PC-9 (cell line): ENCODE data around the gene BOD1L2. TPM values are rescaled to one million over a fixed set of nuclear protein-coding genes. Genes with fewer than 3 reads are reported as not detected.

Experiments used
- BruUV-seq: library from RNA; stranded (reverse); fragments of 400-500 nt; replicated peaks from 2 replicates; lab custom pipeline; 2021; lab: Mats Ljungman, UMichigan
- CTCF ChIA-PET: fragments of 300-600 bp; sonication (Branson Sonifier 250); formaldehyde crosslinking; loops from one replicate; lab custom pipeline; 2022; ENCODE audit warnings: antibody characterized with exemption; lab: Charles Lee
- POLR2A ChIA-PET: fragments of 300-600 bp; sonication (Branson Sonifier 250); formaldehyde crosslinking; loops from one replicate; lab custom pipeline; 2022; ENCODE audit warnings: antibody characterized with exemption; ENCODE audit not compliant: unreplicated experiment; lab: Charles Lee
- DNase-seq, 2 experiments: peaks; one replicate each; pipeline versions ENCODE4 v3.0.0 to v3.0.0-alpha.2; 2015 to 2022; ENCODE audit warnings: mixed read lengths in 1 of 2
- H2AFZ ChIP-seq: fragments of 200-600 bp; sonication (generic); 2 replicates; pipeline ENCODE4 v1.8.1; 2017; ENCODE audit warnings: antibody characterized with exemption
- H3F3A ChIP-seq: fragments of 200-600 bp; sonication (generic); 2 replicates; pipeline ENCODE4 v1.8.1; 2017; ENCODE audit warnings: antibody characterized with exemption, mild to moderate bottlenecking, low read depth; ENCODE audit not compliant: insufficient read depth
- H3K27ac ChIP-seq: fragments of 200-600 bp; sonication (generic); 2 replicates; pipeline ENCODE4 v1.6.1; 2016; ENCODE audit warnings: mixed run types
- H3K27me3 ChIP-seq: fragments of 200-600 bp; sonication (generic); 2 replicates; pipeline ENCODE4 v1.6.1; 2016; ENCODE audit warnings: low read depth, mixed run types; ENCODE audit not compliant: insufficient read depth
- H3K36me3 ChIP-seq: fragments of 200-600 bp; sonication (generic); 2 replicates; pipeline ENCODE4 v1.6.1; 2016; ENCODE audit warnings: low read depth, mixed run types
- H3K4me1 ChIP-seq: fragments of 200-600 bp; sonication (generic); replicated peaks from 2 replicates; pipeline ENCODE4 v1.6.1; 2016; ENCODE audit warnings: mixed run types; ENCODE audit not compliant: insufficient read depth
- H3K4me2 ChIP-seq: fragments of 200-600 bp; sonication (generic); 2 replicates; pipeline ENCODE4 v1.6.1; 2017; ENCODE audit warnings: mixed run types
- H3K4me3 ChIP-seq: fragments of 200-600 bp; sonication (generic); 2 replicates; pipeline ENCODE4 v1.6.1; 2016; ENCODE audit warnings: mixed run types
- H3K79me2 ChIP-seq: fragments of 200-600 bp; sonication (generic); 2 replicates; pipeline ENCODE4 v1.6.1; 2017; ENCODE audit warnings: low read depth, mixed run types
- H3K9me2 ChIP-seq: fragments of 200-600 bp; sonication (generic); 2 replicates; pipeline ENCODE4 v1.8.1; 2017; ENCODE audit warnings: mild to moderate bottlenecking; ENCODE audit not compliant: insufficient read depth
- H3K9me3 ChIP-seq: fragments of 200-600 bp; sonication (generic); 2 replicates; pipeline ENCODE4 v1.8.1; 2016; ENCODE audit warnings: low read depth; ENCODE audit not compliant: insufficient read depth
- H4K20me1 ChIP-seq: fragments of 200-600 bp; sonication (generic); 2 replicates; pipeline ENCODE4 v1.8.1; 2017; ENCODE audit not compliant: insufficient read depth
- EZH2 ChIP-seq: fragments of 200-600 bp; sonication (generic); IDR thresholded peaks from 2 replicates; pipeline ENCODE4 v1.8.0; 2017; ENCODE audit warnings: antibody characterized with exemption, low read depth
- intact Hi-C: fragments of 100-400 bp; cut with micrococcal nuclease; formaldehyde crosslinking; loops from one replicate; pipeline ENCODE4 v1.10.0; 2022; ENCODE audit not compliant: unreplicated experiment
- total RNA-seq: library from RNA; stranded (reverse); gene quantifications from 2 replicates; pipeline ENCODE4 v1.2.3, GENCODE V29; 2021
- TF ChIP-seq, protein P1 (sequence below): fragments of 200-600 bp; sonication (generic); conservative IDR thresholded peaks from 2 replicates; pipeline ENCODE4 v1.6.1; 2017; ENCODE audit warnings: mixed run types, antibody characterized with exemption, mild to moderate bottlenecking, moderate library complexity

The BOD1L2 gene
- total RNA-seq, 1 experiment from 2014 or later: not detected

DNA sequence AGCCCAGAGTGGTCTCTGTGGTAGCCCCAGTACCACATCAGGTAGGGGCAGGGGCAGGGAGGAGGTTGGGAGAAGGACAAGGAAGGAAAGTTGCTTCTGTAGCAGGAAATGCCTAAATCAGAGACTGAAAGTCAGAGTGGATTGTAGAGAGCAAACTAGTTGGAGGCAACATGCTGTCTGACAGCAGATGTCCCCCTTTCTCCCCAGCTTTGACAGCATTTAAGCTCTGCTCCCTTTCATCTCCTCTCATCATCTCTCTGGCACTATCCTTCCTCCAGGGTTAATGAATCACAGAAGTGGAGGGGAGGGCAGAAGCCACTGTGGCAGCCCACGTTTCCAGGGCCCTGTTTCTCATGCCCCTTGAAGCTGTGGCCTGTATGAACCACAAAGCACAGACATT lies 50.4 kb downstream of the BOD1L2 start:
- H3K27ac ChIP-seq: no peak overlapping the region
- H3K9me2 ChIP-seq: no peaks in the 10 kb centered on the region
- POLR2A ChIA-PET: no interaction called here
- no peaks in the 10 kb centered on the region for H4K20me1 ChIP-seq
- H3K4me2 ChIP-seq: no peak overlapping the region
- intact Hi-C loops: no loop called here
- H3F3A ChIP-seq: no peaks in the 10 kb centered on the region
- no peak for DNase-seq
- H3K27me3 ChIP-seq: no peaks in the 10 kb centered on the region
- H3K79me2 ChIP-seq: no peaks in the 10 kb centered on the region
- H3K9me3 ChIP-seq: no peaks in the 10 kb centered on the region
- H2AFZ ChIP-seq: no peak overlapping the region
- BruUV-seq: no TSS peak
- H3K4me1 ChIP-seq: no peaks in the 10 kb centered on the region
- H3K36me3 ChIP-seq: no peaks in the 10 kb centered on the region
- H3K4me3 ChIP-seq: no peak overlapping the region
- TF ChIP-seq, protein P1, sequence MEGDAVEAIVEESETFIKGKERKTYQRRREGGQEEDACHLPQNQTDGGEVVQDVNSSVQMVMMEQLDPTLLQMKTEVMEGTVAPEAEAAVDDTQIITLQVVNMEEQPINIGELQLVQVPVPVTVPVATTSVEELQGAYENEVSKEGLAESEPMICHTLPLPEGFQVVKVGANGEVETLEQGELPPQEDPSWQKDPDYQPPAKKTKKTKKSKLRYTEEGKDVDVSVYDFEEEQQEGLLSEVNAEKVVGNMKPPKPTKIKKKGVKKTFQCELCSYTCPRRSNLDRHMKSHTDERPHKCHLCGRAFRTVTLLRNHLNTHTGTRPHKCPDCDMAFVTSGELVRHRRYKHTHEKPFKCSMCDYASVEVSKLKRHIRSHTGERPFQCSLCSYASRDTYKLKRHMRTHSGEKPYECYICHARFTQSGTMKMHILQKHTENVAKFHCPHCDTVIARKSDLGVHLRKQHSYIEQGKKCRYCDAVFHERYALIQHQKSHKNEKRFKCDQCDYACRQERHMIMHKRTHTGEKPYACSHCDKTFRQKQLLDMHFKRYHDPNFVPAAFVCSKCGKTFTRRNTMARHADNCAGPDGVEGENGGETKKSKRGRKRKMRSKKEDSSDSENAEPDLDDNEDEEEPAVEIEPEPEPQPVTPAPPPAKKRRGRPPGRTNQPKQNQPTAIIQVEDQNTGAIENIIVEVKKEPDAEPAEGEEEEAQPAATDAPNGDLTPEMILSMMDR: no peak
- TF ChIP-seq EZH2: no peak
- CTCF ChIA-PET: no interaction called here

DNA sequence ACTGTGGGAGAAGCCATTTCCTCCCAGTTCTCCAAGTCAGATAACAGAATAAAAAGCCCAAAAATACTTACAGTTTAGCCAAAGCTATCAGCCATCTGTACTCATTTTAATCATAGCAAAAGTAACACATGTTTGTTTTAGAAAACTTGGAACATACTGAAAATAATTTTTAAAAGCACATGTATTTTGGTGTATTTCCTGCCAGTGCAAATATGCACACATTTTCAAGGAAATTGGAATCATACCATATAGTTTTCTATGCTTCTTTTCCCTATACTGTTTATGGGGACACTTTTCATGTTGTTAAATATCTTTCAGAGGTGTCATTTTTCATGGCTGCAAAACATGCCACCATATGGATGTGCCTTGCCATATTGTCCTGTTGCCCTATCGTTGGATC lies 51.2 kb downstream of the BOD1L2 start:
- Histone ChIP-seq H4K20me1 (no peaks in the 10 kb centered on the region), H3F3A (no peaks in the 10 kb centered on the region), H3K9me2 (no peaks in the 10 kb centered on the region), H2AFZ (no peak overlapping the region), H3K27ac (no peak overlapping the region), H3K79me2 (no peaks in the 10 kb centered on the region), H3K4me3 (no peak overlapping the region), H3K36me3 (no peaks in the 10 kb centered on the region), H3K9me3 (no peaks in the 10 kb centered on the region), H3K4me2 (no peak overlapping the region), H3K4me1 (no peaks in the 10 kb centered on the region), H3K27me3 (no peaks in the 10 kb centered on the region)
- intact Hi-C loops: no loop called here
- BruUV-seq: no TSS peak
- ChIA-PET CTCF (no interaction called here), POLR2A (no interaction called here)
- no peak for TF ChIP-seq EZH2
- TF ChIP-seq, protein P1: no peak
- no peak for DNase-seq

Other genes with a start within 250 kb of the BOD1L2 start
- gene ST8SIA3, start 205.5 kb downstream of the BOD1L2 start, total RNA-seq: not detected in 2 replicates